Fibroblast of lung (primary cell): ENCODE data around the gene ASTN1.

Source experiments
- EZH2 ChIP-seq: IDR thresholded peaks from 2 replicates; pipeline ENCODE4 v1.5.1; 2012; ENCODE audit warnings: low read length, control low read depth, mild to moderate bottlenecking; ENCODE audit errors: missing control alignments
- TF ChIP-seq, protein P1 (sequence below), 2 donors: IDR thresholded peaks in 1 of 2; conservative IDR thresholded peaks in 1 of 2; 1 replicate in 1 of 2; 2 replicates in 1 of 2; pipeline ENCODE4 v1.5.1; 2011 to 2012; ENCODE audit warnings: low read length in 2 of 2, control low read depth in 1 of 2, inconsistent platforms in 1 of 2, low read depth in 1 of 2, mild to moderate bottlenecking in 1 of 2

DNA sequence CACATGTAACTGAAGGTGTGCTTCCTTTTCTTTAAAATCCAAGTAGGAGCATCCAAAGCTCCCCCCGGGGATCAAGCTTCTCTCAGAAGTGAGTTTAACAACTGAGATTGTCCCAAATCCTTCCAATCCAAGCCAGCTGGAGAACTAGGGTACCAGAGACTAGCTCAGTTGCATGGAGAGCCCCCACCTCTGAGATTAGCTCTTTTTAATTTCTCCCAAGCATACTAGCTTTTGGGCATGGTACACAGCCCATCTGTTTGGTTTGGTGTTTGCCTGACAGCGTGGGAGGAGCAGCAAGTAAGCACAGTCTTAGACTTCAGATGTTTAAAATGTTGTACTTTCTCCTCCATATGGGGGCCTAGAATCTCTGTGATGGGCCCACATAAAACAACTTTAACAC lies 142.8 kb downstream of the ASTN1 start:
- TF ChIP-seq, protein P1, sequence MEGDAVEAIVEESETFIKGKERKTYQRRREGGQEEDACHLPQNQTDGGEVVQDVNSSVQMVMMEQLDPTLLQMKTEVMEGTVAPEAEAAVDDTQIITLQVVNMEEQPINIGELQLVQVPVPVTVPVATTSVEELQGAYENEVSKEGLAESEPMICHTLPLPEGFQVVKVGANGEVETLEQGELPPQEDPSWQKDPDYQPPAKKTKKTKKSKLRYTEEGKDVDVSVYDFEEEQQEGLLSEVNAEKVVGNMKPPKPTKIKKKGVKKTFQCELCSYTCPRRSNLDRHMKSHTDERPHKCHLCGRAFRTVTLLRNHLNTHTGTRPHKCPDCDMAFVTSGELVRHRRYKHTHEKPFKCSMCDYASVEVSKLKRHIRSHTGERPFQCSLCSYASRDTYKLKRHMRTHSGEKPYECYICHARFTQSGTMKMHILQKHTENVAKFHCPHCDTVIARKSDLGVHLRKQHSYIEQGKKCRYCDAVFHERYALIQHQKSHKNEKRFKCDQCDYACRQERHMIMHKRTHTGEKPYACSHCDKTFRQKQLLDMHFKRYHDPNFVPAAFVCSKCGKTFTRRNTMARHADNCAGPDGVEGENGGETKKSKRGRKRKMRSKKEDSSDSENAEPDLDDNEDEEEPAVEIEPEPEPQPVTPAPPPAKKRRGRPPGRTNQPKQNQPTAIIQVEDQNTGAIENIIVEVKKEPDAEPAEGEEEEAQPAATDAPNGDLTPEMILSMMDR (conservative IDR thresholded peaks at IDR 0.05 in 1 of 2, IDR thresholded peaks at IDR 0.05 in 1 of 2; ENCODE audit: low read depth in 1 of 2, low read length in 2 of 2), result no peak
- TF ChIP-seq EZH2, result no peak
